Right cardiac atrium (tissue), 5 donors: ENCODE data around the gene SYNE2. TPM values are rescaled to one million over a fixed set of nuclear protein-coding genes. Genes with fewer than 3 reads are reported as not detected.
A peak's percentile ranks its signal among the peaks of the same experiment; 100 is the strongest.

Source experiments
- ATAC-seq, 2 donors: fragments of 200-7000 bp; cut with Tn5 transposase; one replicate each; pipeline versions ENCODE4 v1.8.0 to v1.9.1; 2020; ENCODE audit warnings: moderate library complexity in 2 of 2, mild to moderate bottlenecking in 1 of 2
- DNase-seq, 3 donors: peaks; one replicate each; pipeline ENCODE4 v3.0.0-alpha.2; 2020
- H3K27ac ChIP-seq: one replicate; pipeline ENCODE4 v1.5.1; 2013; ENCODE audit warnings: mild to moderate bottlenecking, low read length, control low read depth, moderate library complexity
- H3K27me3 ChIP-seq: one replicate; pipeline ENCODE4 v1.6.1; 2013; ENCODE audit not compliant: control insufficient read depth, insufficient read depth
- H3K4me1 ChIP-seq: one replicate; pipeline ENCODE4 v1.6.1; 2013; ENCODE audit warnings: low read length; ENCODE audit not compliant: control insufficient read depth, insufficient read depth
- H3K4me3 ChIP-seq: one replicate; pipeline ENCODE4 v1.5.1; 2013; ENCODE audit warnings: low read length, control low read depth
- H3K9me3 ChIP-seq: one replicate; pipeline ENCODE4 v1.6.1; 2013; ENCODE audit warnings: low read length; ENCODE audit not compliant: control insufficient read depth
- WGBS: extraction: QIAGEN DNeasy Blood & Tissue Kit; methylation state at CpG from one replicate; pipeline ENCODE4 v1.1.7; 2013; 5-methylcytosine and 5-hydroxymethylcytosine counted together
- intact Hi-C, 4 donors: fragments of 100-400 bp; cut with DNase I; formaldehyde crosslinking; loops; one replicate each; pipeline versions ENCODE4 v1.11.0 to v1.14.0; 2022 to 2023
- polyA plus RNA-seq: library from polyadenylated mRNA; stranded (reverse); fragments of 200-250 nt; gene quantifications from one replicate; pipeline ENCODE4 v1.2.3, GENCODE V29; 2013
- total RNA-seq, 4 donors: library from RNA; stranded (reverse); fragmentation: NEBNext Ultra II Directional; extraction: Animal tissue kit (Norgen Biotek cat#: 25700); gene quantifications; one replicate each; pipeline ENCODE4 v1.2.1, GENCODE V29; 2021
- donor health status: healthy with polysubstance abuse.
- donor health status: DM: no; HTN: yes; CAD: no.
- donor health status: DM: no; HTN: no; CAD: no.
- donor health status: DM: no; HTN: yes; CAD: no; lungs with severe emphysema.
- donor health status: DM: yes; HTN: yes; CAD: no.

SYNE2 gene
- total and polyA plus RNA-seq, 5 donors, result 83.7 to 229 (median 160) TPM

DNA sequence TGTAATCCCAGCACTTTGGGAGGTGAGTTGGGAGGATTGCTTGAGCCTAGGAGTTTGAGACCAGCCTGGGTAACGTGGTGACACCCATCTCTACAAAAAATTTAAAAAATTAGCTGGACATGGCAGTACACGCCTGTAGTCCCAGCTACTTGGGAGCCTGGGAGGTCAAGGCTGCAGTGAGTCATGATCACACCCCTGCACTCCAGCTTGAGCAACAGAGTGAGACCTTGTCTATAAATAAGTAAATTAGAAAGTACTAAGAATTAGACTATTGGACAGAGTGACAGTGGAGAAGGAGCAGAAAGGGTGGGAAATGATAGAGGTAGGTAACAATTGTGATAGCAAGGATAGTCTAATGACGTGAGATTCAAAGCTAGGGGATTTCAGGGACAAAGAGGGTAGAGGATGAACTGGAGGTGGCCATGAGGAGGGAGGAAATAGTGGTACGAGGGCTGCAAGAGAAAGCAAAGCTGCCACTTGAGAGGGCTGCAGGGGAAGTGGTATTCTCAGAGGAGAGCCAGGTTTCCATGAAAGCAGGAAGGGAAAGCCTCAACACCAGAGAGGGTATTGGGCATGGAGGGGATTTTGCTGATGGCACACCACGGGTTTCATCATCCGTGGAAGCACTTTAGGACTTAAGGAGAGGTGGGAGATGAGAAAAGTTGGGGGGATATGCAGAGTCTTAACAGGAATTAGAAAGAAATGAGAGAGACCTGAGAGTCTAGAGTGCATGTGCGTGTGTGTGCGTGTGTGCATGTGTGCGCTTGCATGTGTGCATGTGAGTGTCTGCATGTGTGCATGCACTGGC lies 85.6 kb downstream of the SYNE2 start:
- peaks cover 6% of the 10 kb centered on the region for H3K4me1 ChIP-seq
- no peak for ATAC-seq
- no peak for DNase-seq
- no peak overlapping the region for H3K4me3 ChIP-seq
- WGBS, result 87% methylated on average over 9 of the region's 9 CpGs
- intact Hi-C loops, result loop anchor here in 1 of 4 donors (10.0 kb wide), 1 partner anchor 84 kb away; the partner anchor contains the start of gene SYNE2
- H3K27ac ChIP-seq, result peak overlapping the region; percentile 42
- no peaks in the 10 kb centered on the region for H3K27me3 ChIP-seq
- no peaks in the 10 kb centered on the region for H3K9me3 ChIP-seq

GRCh38 chr14:63939006-63939270 lies 86.1 kb downstream of the SYNE2 start:
- ATAC-seq (no peak), DNase-seq (no peak)
- Histone ChIP-seq H3K4me3 (no peak overlapping the region), H3K4me1 (peaks cover 6% of the 10 kb centered on the region), H3K9me3 (no peaks in the 10 kb centered on the region), H3K27ac (no peak overlapping the region), H3K27me3 (no peaks in the 10 kb centered on the region)
- 98% methylated on average over 1 of the region's 1 CpG for WGBS
- intact Hi-C loops, result loop anchor here in 1 of 4 donors (10.0 kb wide), 1 partner anchor 84 kb away; the partner anchor contains the start of gene SYNE2

DNA sequence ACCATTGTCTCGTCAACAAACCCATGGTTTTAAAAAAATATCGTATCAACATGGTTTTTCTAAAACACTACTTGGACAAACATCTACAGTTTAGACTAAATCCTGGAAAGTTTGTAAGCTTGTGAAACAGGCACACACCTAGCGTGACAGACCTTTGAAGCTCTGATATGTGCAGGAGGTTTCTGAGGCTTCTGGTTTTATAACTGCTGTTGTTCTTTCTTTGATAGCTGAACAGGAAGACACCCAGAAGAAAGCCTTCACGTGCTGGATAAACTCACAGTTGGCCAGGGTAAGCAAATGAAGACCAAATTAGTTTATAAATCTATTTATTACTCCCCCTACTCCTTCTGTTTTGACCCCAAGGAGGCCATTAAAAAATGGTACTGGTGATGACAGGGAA lies 87.6 kb downstream of the SYNE2 start:
- Histone ChIP-seq H3K4me3 (no peak overlapping the region), H3K27ac (no peak overlapping the region), H3K27me3 (no peaks in the 10 kb centered on the region), H3K4me1 (peaks cover 6% of the 10 kb centered on the region), H3K9me3 (no peaks in the 10 kb centered on the region)
- 79% methylated on average over 4 of the region's 4 CpGs for WGBS
- DNase-seq (no peak), ATAC-seq (no peak)
- intact Hi-C loops, result no loop called here

GRCh38 chr14:63941023-63941422 lies 88.2 kb downstream of the SYNE2 start:
- no peak overlapping the region for H3K4me3 ChIP-seq
- intact Hi-C loops, result no loop called here
- H3K4me1 ChIP-seq, result peaks cover 6% of the 10 kb centered on the region
- DNase-seq (no peak), ATAC-seq (no peak)
- H3K27ac ChIP-seq, result no peak overlapping the region
- WGBS, result 83% methylated on average over 3 of the region's 3 CpGs
- no peaks in the 10 kb centered on the region for H3K27me3 ChIP-seq
- no peaks in the 10 kb centered on the region for H3K9me3 ChIP-seq

- Histone ChIP-seq H3K9me3 (no peaks in the 10 kb centered on the region), H3K4me1 (peaks cover 6% of the 10 kb centered on the region), H3K27me3 (no peaks in the 10 kb centered on the region), H3K4me3 (no peak overlapping the region), H3K27ac (no peak overlapping the region)
- ATAC-seq (no peak), DNase-seq (no peak)
- intact Hi-C loops, result loop anchor here in 1 of 4 donors (10.0 kb wide), 1 partner anchor 95 kb away; the partner anchor contains the start of gene SYNE2
- 95% methylated on average over 3 of the region's 3 CpGs for WGBS
Measured at GRCh38 chr14:63949696-63950095, 96.9 kb downstream of the SYNE2 start.

GRCh38 chr14:63951021-63951420 lies 98.2 kb downstream of the SYNE2 start:
- H3K27me3 ChIP-seq, result no peaks in the 10 kb centered on the region
- 92% methylated on average over 4 of the region's 4 CpGs for WGBS
- intact Hi-C loops, result loop anchor here in 1 of 4 donors (10.0 kb wide), 1 partner anchor 96 kb away; the partner anchor contains the start of gene SYNE2

GRCh38 chr14:63951429-63951828 lies 98.6 kb downstream of the SYNE2 start:
- 88% methylated on average over 4 of the region's 4 CpGs for WGBS
- ATAC-seq (no peak), DNase-seq (no peak)
- Histone ChIP-seq H3K4me3 (no peak overlapping the region), H3K4me1 (peaks cover 6% of the 10 kb centered on the region), H3K27me3 (no peaks in the 10 kb centered on the region), H3K27ac (no peak overlapping the region), H3K9me3 (no peaks in the 10 kb centered on the region)
- intact Hi-C loops, result loop anchor here in 1 of 4 donors (10.0 kb wide), 1 partner anchor 97 kb away; the partner anchor contains the start of gene SYNE2

More at GRCh38 chr14:63951021-63951420, 98.2 kb downstream of the SYNE2 start:
- no peak overlapping the region for H3K4me3 ChIP-seq
- ATAC-seq (no peak), DNase-seq (no peak)
- peaks cover 6% of the 10 kb centered on the region for H3K4me1 ChIP-seq
- no peaks in the 10 kb centered on the region for H3K9me3 ChIP-seq
- no peak overlapping the region for H3K27ac ChIP-seq

DNA sequence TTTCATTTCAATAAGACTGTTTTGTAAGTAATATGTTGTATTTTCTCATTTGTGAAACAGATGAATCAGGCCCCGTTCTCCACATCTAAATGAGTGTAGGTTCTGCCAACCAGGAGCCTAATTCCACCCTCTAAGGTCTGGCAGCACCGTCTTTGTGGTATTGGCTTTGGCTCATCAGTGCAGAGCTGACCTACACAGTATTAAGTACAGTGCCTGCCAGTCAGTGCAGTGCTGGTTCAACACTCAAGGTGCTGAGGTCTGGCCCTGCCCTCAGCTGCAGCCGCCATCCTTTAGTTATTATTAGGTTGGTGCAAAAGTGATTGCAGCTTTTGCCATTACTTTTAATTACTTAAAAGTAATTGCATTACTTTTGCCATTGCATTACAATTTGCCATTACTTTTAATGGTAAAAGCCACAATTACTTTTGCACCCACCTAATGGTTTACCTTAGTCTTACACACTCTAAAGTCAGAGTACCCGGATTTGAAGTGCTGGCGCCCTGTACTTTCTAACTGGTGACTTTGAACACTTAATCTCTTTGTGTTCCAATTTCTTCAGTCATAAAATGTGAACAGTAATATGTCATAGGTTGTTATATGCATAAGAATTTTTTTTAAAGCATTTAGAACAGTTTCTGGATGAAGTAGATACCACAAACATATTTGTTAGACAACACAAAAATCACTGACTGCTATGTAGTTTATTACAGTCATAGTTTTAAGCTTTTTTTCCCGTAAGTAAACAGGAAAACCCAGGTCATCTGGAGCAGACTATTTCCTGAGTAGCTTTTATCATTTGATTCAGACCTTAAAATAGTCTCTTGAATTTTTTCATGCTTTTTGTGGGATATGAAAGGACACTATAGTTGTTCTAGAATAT lies 99.5 kb downstream of the SYNE2 start:
- 65% methylated on average over 6 of the region's 6 CpGs for WGBS
- no peaks in the 10 kb centered on the region for H3K27me3 ChIP-seq
- H3K27ac ChIP-seq, result peak overlapping the region; percentile 64
- H3K9me3 ChIP-seq, result no peaks in the 10 kb centered on the region
- no peak overlapping the region for H3K4me3 ChIP-seq
- intact Hi-C loops, result loop anchor here in 1 of 4 donors (10.0 kb wide), 1 partner anchor 97 kb away; the partner anchor contains the start of gene SYNE2
- ATAC-seq (peak; percentile 59 to 75), DNase-seq (no peak)
- H3K4me1 ChIP-seq, result peaks cover 6% of the 10 kb centered on the region

- Histone ChIP-seq H3K4me3 (no peak overlapping the region), H3K4me1 (peaks cover 8% of the 10 kb centered on the region), H3K9me3 (no peaks in the 10 kb centered on the region), H3K27ac (peak overlapping the region; percentile 36), H3K27me3 (no peaks in the 10 kb centered on the region)
- no peak for DNase-seq
- intact Hi-C loops, result loop anchor here in 1 of 4 donors (10.0 kb wide), 1 partner anchor 98 kb away; the partner anchor contains the start of gene SYNE2
- 81% methylated on average over 2 of the region's 2 CpGs for WGBS
- ATAC-seq, result peak in 1 of 2 donors; percentile 72
Measured at GRCh38 chr14:63952933-63953437, 100.2 kb downstream of the SYNE2 start.

GRCh38 chr14:63956326-63956725 lies 103.5 kb downstream of the SYNE2 start:
- no peak for ATAC-seq
- H3K9me3 ChIP-seq, result no peaks in the 10 kb centered on the region
- no peaks in the 10 kb centered on the region for H3K27me3 ChIP-seq
- intact Hi-C loops, result loop anchor here in 1 of 4 donors (10.0 kb wide), 1 partner anchor 102 kb away; the partner anchor contains the start of gene SYNE2
- H3K4me3 ChIP-seq, result no peak overlapping the region
- no peak for DNase-seq
- peaks cover 8% of the 10 kb centered on the region for H3K4me1 ChIP-seq
- no peak overlapping the region for H3K27ac ChIP-seq
